MM.1S (cell line): Measurements from ENCODE around the gene GLUD1.

Experiments used
- EZH2 ChIP-seq: fragments of 300-600 bp; sonication (generic); optimal IDR thresholded peaks from 2 replicates; pipeline ENCODE3; 2017; ENCODE audit warnings: low read depth, mild to moderate bottlenecking, antibody characterized with exemption, low read length, mixed read lengths
- EZH2phosphoT487 ChIP-seq: fragments of 300-600 bp; sonication (generic); IDR thresholded peaks from 2 replicates; pipeline ENCODE4 v1.6.1; 2018; ENCODE audit warnings: antibody characterized with exemption, low read length

GRCh38 chr10:87094373-87095235 lies at the start of gene GLUD1, which contains the start of gene SHLD2:
- no peak for TF ChIP-seq EZH2phosphoT487
- TF ChIP-seq EZH2 = no peak
